ENCODE results near the gene KRTAP10-11. TPM values are rescaled to one million over a fixed set of nuclear protein-coding genes. Genes with fewer than 3 reads are reported as not detected.
"Not testable (repeated sequence)": the region's sequence is repeated elsewhere in the genome, so short reads cannot be mapped to it uniquely, and the experiment has no call there.

KRTAP10-11 gene
- total and polyA plus RNA-seq, 5 experiments from 2014 or later: not detected

- POLR2A ChIA-PET: interaction anchor here (0.7 to 3.1 kb wide), 22 partner anchors 9 to 270 kb away, joined by 3 to 19 read pairs (median 4); partner anchors contain the start of genes KRTAP10-11, KRTAP10-5, KRTAP10-9 and PTTG1IP
- ATAC-seq: peak; percentile 63 to 74
These were observed 11.7 kb downstream of the KRTAP10-11 start, which contains the start of gene KRTAP12-3 for GRCh38 chr21:44657635-44658540. TSS of gene KRTAP12-3 (plus strand) at chr21:44657932. CDS start at chr21:44657980, 48 bp downstream.

GRCh38 chr21:44658541-44658910 is 12.3 kb downstream of the KRTAP10-11 start:
- DNase-seq (peak in 1 of 10 donors; percentile 11), ATAC-seq (no peak)
- Mint-ChIP-seq H3K27me3 (peaks cover 0 to 3% (median 0%) of the 10 kb centered on the region in 5 donors), H3K27ac (peak overlapping the region; percentile 91 to 99 (median 97)), H3K9me3 (peaks cover 8 to 56% (median 28%) of the 10 kb centered on the region in 9 donors), H3K4me1 (peaks cover 38 to 66% (median 65%) of the 10 kb centered on the region in 4 donors), H3K36me3 (peaks cover 2 to 28% (median 17%) of the 10 kb centered on the region in 3 donors), H3K4me3 (peak overlapping the region; percentile 48 to 87 (median 82))
- POLR2A ChIA-PET: interaction anchor here (0.9 to 3.1 kb wide), 8 partner anchors 9 to 214 kb away, joined by 3 to 15 read pairs (median 4); partner anchors contain the start of gene KRTAP10-9

More at GRCh38 chr21:44657635-44658540, 11.7 kb downstream of the KRTAP10-11 start, which contains the start of gene KRTAP12-3:
- Mint-ChIP-seq H3K36me3 (peaks cover 2 to 28% (median 17%) of the 10 kb centered on the region in 3 donors), H3K9me3 (peaks cover 4 to 51% (median 24%) of the 10 kb centered on the region in 9 donors), H3K27me3 (peaks cover 0 to 3% (median 0%) of the 10 kb centered on the region in 5 donors), H3K4me1 (peaks cover 38 to 71% (median 68%) of the 10 kb centered on the region in 4 donors), H3K27ac (peak within 1 kb of the TSS; percentile 91 to 99 (median 97)), H3K4me3 (peak within 1 kb of the TSS; percentile 48 to 87 (median 82))
- peak; percentile 48 to 93 (median 78) for DNase-seq

GRCh38 chr21:44658913-44659595 is 12.8 kb downstream of the KRTAP10-11 start:
- Mint-ChIP-seq H3K4me1 (peaks cover 38 to 61% (median 59%) of the 10 kb centered on the region in 4 donors), H3K27me3 (peaks cover 0 to 3% (median 0%) of the 10 kb centered on the region in 5 donors), H3K9me3 (peaks cover 8 to 56% (median 31%) of the 10 kb centered on the region in 9 donors), H3K27ac (peak overlapping the region; percentile 91 to 99 (median 97)), H3K36me3 (peaks cover 2 to 28% (median 18%) of the 10 kb centered on the region in 3 donors), H3K4me3 (peak overlapping the region; percentile 46 to 87 (median 82))
- POLR2A ChIA-PET: interaction anchor here (0.9 to 3.1 kb wide), 6 partner anchors 10 to 52 kb away, joined by 3 to 15 read pairs (median 4); partner anchors contain the start of gene KRTAP10-9
- DNase-seq (peak in 7 of 10 donors; percentile 14 to 66 (median 35)), ATAC-seq (peak; percentile 5 to 9)

- Mint-ChIP-seq H3K9me3 (peaks cover 6 to 38% (median 23%) of the 10 kb centered on the region in 9 donors), H3K4me1 (peaks cover 32 to 49% (median 39%) of the 10 kb centered on the region in 4 donors), H3K4me3 (peak overlapping the region in 1 of 10 donors; percentile 14), H3K27ac (peak overlapping the region in 3 of 10 donors; percentile 34 to 84 (median 50)), H3K36me3 (peaks cover 2 to 20% (median 15%) of the 10 kb centered on the region in 3 donors)
- DNase-seq, ATAC-seq, POLR2A ChIA-PET, H3K27me3 Mint-ChIP-seq: not testable (repeated sequence)
These were observed 15.4 kb downstream of the KRTAP10-11 start for GRCh38 chr21:44661567-44661966.

- Mint-ChIP-seq H3K4me3 (no peak overlapping the region), H3K9me3 (peaks cover 6 to 36% (median 12%) of the 10 kb centered on the region in 9 donors), H3K27ac (peak overlapping the region in 1 of 10 donors; percentile 66), H3K27me3 (peaks cover 0 to 3% (median 0%) of the 10 kb centered on the region in 5 donors), H3K36me3 (peaks cover 0 to 23% (median 13%) of the 10 kb centered on the region in 3 donors), H3K4me1 (peaks cover 5 to 18% (median 9%) of the 10 kb centered on the region in 4 donors)
- DNase-seq (no peak), ATAC-seq (no peak)
- POLR2A ChIA-PET: no interaction called here
These were observed 18.5 kb downstream of the KRTAP10-11 start for GRCh38 chr21:44664691-44665090.

- Mint-ChIP-seq H3K9me3 (peaks cover 6 to 40% (median 18%) of the 10 kb centered on the region in 9 donors), H3K4me3 (no peak within 1 kb of the TSS), H3K4me1 (peaks cover 0 to 8% (median 4%) of the 10 kb centered on the region in 4 donors), H3K27me3 (peaks cover 0 to 3% (median 0%) of the 10 kb centered on the region in 5 donors), H3K27ac (peak within 1 kb of the TSS in 5 of 10 donors; percentile 29 to 72 (median 55)), H3K36me3 (peaks cover 0 to 19% (median 13%) of the 10 kb centered on the region in 3 donors)
- POLR2A ChIA-PET: no interaction called here
- DNase-seq (no peak), ATAC-seq (no peak)
These were observed 20.4 kb downstream of the KRTAP10-11 start, which contains the start of gene KRTAP12-2 for GRCh38 chr21:44666401-44667320. TSS of gene KRTAP12-2 (minus strand) at chr21:44666927. CDS start at chr21:44666886, 41 bp downstream.

GRCh38 chr21:44667612-44668011 is 21.4 kb downstream of the KRTAP10-11 start:
- POLR2A ChIA-PET: interaction anchor here (1.1 kb wide), 1 partner anchor 10 kb away, joined by 3 read pairs; the partner anchor contains the start of gene KRTAP12-3
- Mint-ChIP-seq H3K4me3 (no peak overlapping the region), H3K27ac (peak overlapping the region in 2 of 10 donors; percentile 44 to 72), H3K9me3 (peaks cover 6 to 41% (median 18%) of the 10 kb centered on the region in 9 donors), H3K36me3 (peaks cover 0 to 18% (median 15%) of the 10 kb centered on the region in 3 donors), H3K4me1 (peaks cover 0 to 8% (median 4%) of the 10 kb centered on the region in 4 donors), H3K27me3 (no peaks in the 10 kb centered on the region)
- ATAC-seq (no peak), DNase-seq (no peak)

- H3K4me3 Mint-ChIP-seq: no peak overlapping the region
- no peak for DNase-seq
- H3K9me3 Mint-ChIP-seq: peaks cover 9 to 55% (median 32%) of the 10 kb centered on the region in 9 donors
- ATAC-seq: no peak
- peaks cover 0 to 39% (median 23%) of the 10 kb centered on the region in 3 donors for H3K36me3 Mint-ChIP-seq
- POLR2A ChIA-PET: interaction anchor here (0.6 kb wide), 1 partner anchor 116 kb away, joined by 3 read pairs; no protein-coding TSS in a partner anchor
- H3K27me3 Mint-ChIP-seq: peaks cover 0 to 1% (median 0%) of the 10 kb centered on the region in 5 donors
- H3K4me1 Mint-ChIP-seq: peaks cover 0 to 7% (median 3%) of the 10 kb centered on the region in 4 donors
- no peak overlapping the region for H3K27ac Mint-ChIP-seq
These were observed 24.6 kb downstream of the KRTAP10-11 start for GRCh38 chr21:44670642-44671432.

GRCh38 chr21:44671911-44672310 is 25.7 kb downstream of the KRTAP10-11 start:
- POLR2A ChIA-PET: no interaction called here
- DNase-seq (no peak), ATAC-seq (no peak)
- H3K36me3 Mint-ChIP-seq: peaks cover 0 to 41% (median 23%) of the 10 kb centered on the region in 3 donors
- H3K27me3 Mint-ChIP-seq: peaks cover 0 to 1% (median 0%) of the 10 kb centered on the region in 5 donors
- H3K4me3 Mint-ChIP-seq: no peak overlapping the region
- H3K4me1 Mint-ChIP-seq: peaks cover 0 to 5% (median 4%) of the 10 kb centered on the region in 4 donors
- H3K9me3 Mint-ChIP-seq: peaks cover 9 to 57% (median 32%) of the 10 kb centered on the region in 9 donors
- no peak overlapping the region for H3K27ac Mint-ChIP-seq

GRCh38 chr21:44677881-44678280 is 31.7 kb downstream of the KRTAP10-11 start:
- no peak overlapping the region for H3K27ac Mint-ChIP-seq
- H3K27me3 Mint-ChIP-seq: peaks cover 0 to 9% (median 0%) of the 10 kb centered on the region in 5 donors
- DNase-seq: no peak
- H3K9me3 Mint-ChIP-seq: peaks cover 6 to 29% (median 15%) of the 10 kb centered on the region in 9 donors
- H3K36me3 Mint-ChIP-seq: peaks cover 0 to 20% (median 11%) of the 10 kb centered on the region in 3 donors
- peaks cover 0 to 6% (median 4%) of the 10 kb centered on the region in 4 donors for H3K4me1 Mint-ChIP-seq
- no peak overlapping the region for H3K4me3 Mint-ChIP-seq
- no peak for ATAC-seq
- POLR2A ChIA-PET: no interaction called here
